ACC112 (cell line): ENCODE results near the gene TNFRSF14.

Source experiments
- H2AFZ ChIP-seq: fragments of 200-600 bp; sonication (generic); one replicate; pipeline ENCODE4 v1.6.0; 2017; ENCODE audit warnings: antibody characterized with exemption, low read length; ENCODE audit not compliant: unreplicated experiment
- H3K27ac ChIP-seq: fragments of 200-600 bp; sonication (generic); 2 replicates; pipeline ENCODE4 v1.5.1; 2014; ENCODE audit warnings: low read depth, mild to moderate bottlenecking, antibody characterized with exemption, low read length, moderate library complexity
- H3K27me3 ChIP-seq: fragments of 200-600 bp; sonication (generic); 2 replicates; pipeline ENCODE4 v1.6.1; 2014; ENCODE audit warnings: mild to moderate bottlenecking, antibody characterized with exemption, low read length, moderate library complexity, mixed read lengths; ENCODE audit not compliant: insufficient read depth
- H3K36me3 ChIP-seq: fragments of 200-600 bp; sonication (generic); 2 replicates; pipeline ENCODE4 v1.6.1; 2016; ENCODE audit warnings: mild to moderate bottlenecking, antibody characterized with exemption, low read length, moderate library complexity, mixed read lengths; ENCODE audit not compliant: insufficient read depth
- H3K4me1 ChIP-seq: fragments of 200-600 bp; sonication (generic); one replicate; pipeline ENCODE4 v1.6.1; 2016; ENCODE audit warnings: low read length, mixed read lengths; ENCODE audit not compliant: insufficient read depth, unreplicated experiment, control insufficient read depth
- H3K4me3 ChIP-seq: fragments of 200-600 bp; sonication (generic); 2 replicates; pipeline ENCODE4 v1.5.1; 2014; ENCODE audit warnings: mild to moderate bottlenecking, low read depth, low read length
- H3K79me2 ChIP-seq: fragments of 200-600 bp; sonication (generic); one replicate; pipeline ENCODE4 v1.6.0; 2016; ENCODE audit warnings: low read length; ENCODE audit not compliant: control insufficient read depth, unreplicated experiment, insufficient read depth

TNFRSF14 gene

DNA sequence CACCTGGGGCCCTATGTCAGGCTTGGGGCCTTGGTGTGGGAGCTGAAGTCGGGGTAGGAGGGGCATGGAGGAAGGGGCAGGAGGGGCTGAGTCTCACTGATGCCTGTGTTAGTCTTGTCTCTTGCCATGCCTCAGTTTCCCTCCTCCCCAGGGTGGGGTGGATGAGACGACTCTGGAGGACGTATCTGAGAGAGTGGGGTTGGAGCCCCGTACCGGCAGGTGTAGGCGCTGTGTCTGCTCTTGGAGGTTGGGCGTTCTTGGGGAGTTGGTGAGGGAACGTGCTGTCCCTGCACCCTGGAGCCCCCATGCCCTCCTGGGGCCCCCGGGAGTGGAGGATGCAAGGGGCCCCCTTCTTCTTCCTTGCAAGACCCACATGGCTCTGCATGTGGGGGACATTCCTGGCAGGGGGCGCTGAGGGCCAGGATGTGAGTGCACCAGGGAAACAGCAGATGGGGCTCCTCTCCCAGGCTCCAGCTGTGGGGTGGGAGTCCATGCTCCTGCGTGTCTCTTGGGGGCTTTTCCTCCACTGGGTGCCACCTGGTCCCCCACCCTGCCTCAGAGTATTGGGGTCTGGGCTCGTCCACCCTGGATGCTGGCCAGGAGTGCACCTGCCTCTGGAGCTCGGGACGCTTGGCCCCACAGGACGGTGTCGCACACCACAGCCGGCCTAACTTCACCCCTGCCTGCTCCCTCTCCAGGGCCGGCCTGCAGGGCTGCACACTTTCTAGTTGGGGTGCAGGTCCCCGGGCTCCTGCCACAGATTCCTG is 1.4 kb upstream of the TNFRSF14 start:
- Histone ChIP-seq H3K36me3 (no peaks in the 10 kb centered on the region), H2AFZ (no peak overlapping the region), H3K27ac (no peak overlapping the region), H3K4me3 (no peak overlapping the region), H3K79me2 (no peaks in the 10 kb centered on the region), H3K4me1 (peaks cover 9% of the 10 kb centered on the region), H3K27me3 (no peaks in the 10 kb centered on the region)

DNA sequence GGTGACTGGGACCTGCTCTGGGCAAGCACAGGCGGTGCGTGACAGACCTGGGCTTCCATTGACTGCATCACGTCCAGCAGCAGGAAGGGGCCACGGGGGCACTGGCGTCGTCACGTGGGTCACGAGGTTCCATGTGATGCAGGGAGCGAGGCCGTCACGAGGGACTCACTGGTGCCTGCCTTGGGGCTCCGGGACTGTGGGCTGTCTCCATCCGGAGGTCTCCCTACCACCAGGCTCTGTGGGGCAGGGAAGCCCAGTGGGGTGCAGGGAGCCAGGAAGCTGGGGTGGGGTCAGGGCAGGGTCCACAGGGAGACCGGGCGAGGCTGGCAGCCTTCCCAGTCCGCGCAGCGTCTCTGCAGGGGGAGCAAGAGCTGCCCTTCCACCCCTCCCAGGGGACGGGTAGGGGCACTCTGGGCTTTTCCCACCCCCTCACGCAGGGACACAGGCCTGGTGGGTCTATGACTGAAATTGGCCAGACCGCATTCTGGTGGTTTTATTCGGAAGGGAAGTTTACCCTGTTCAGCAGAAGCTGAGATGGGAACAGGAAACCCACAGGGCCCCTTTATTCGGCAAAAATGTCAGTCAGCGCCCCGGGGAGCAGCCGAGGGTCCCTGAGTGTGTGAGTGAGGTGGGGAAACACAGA is 416 bp upstream of the TNFRSF14 start:
- H3K4me3 ChIP-seq = peak overlapping the region; percentile 82
- peak overlapping the region; percentile 54; the same call in 1 of the 2 replicates for H3K27ac ChIP-seq
- no peaks in the 10 kb centered on the region for H3K36me3 ChIP-seq
- peak overlapping the region; percentile 84 for H2AFZ ChIP-seq
- no peaks in the 10 kb centered on the region for H3K79me2 ChIP-seq
- no peaks in the 10 kb centered on the region for H3K27me3 ChIP-seq
- H3K4me1 ChIP-seq = peaks cover 9% of the 10 kb centered on the region

DNA sequence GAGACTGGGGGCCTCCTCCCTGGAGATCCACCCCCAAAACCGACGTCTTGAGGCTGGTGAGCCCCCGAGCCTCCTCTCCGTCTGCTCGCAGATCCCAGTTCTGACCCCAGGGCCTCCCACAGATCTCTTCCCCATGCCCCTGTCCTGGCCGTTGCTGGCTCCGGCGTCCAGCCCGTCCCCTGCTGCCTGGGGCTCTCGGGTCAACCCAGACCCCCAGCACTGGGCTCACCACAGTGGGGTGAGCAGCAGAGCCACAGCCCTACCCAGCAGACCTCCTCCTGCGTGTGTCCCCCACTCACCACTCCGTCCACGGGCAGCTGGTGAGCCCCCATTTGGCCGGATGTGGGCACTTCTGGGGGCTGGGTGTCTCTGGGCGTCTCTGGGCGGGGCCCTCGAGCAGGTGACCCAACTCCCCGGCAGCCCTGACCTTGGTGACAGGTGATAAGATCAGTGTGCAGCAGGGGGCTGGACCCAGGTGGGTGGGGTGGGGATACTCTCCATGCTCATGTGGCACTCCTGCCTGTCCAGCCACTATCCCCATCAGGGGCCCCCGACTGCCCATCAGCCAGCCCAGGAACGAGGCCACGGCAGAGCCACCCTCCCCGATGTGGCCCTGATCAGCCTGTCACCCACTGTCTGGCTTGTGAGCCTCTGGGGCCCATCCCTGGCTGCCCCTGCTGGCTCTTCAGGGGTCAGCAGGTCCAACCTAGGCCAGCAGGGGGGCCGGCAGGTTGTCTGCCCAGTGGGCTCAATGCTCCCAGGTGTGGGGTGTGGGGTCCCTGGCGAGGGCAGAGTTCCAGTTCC is 709 bp downstream of the TNFRSF14 start:
- Histone ChIP-seq H3K4me3 (peak overlapping the region; percentile 82), H3K27ac (peak overlapping the region; percentile 54; the same call in 1 of the 2 replicates), H3K36me3 (no peaks in the 10 kb centered on the region), H2AFZ (peak overlapping the region; percentile 84), H3K27me3 (no peaks in the 10 kb centered on the region), H3K79me2 (no peaks in the 10 kb centered on the region), H3K4me1 (peaks cover 9% of the 10 kb centered on the region)

DNA sequence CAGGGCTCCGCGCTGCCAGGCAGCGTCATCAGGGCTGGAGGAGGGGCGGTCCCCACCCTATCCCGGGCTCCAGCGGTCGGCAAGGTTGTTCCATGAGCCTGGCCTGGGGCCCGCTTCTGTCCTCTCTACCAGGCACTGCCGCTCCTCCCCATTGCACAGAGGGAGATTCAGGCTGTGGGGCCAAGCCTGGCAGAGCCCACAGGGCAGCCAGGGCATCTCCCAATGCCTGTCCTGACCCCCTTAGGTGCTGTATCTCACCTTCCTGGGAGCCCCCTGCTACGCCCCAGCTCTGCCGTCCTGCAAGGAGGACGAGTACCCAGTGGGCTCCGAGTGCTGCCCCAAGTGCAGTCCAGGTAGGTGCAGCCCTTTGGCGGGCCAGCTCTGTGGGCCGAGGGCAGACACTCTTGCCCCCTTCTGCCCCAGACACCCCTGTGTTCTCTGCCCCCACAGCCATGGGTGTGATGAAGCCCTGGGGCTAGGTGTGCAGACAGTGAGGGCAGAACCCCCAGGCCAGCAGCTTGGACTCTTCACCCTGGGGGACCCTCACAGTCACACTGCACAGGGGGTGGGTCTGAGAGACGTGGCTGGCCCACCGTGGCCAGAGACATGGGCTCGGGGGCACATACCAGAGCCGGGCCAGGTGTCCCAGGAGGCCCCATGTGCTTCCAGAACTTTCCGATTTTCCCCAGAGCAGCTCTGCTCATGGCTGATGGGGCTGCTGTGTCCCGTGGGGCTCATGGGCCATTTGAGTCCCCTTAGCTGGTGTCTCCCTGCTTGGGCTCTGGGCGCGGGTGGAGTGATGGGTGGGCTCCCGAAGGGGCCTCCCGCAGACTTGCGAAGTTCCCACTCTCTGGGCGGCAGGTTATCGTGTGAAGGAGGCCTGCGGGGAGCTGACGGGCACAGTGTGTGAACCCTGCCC is 1.6 kb downstream of the TNFRSF14 start:
- no peaks in the 10 kb centered on the region for H3K79me2 ChIP-seq
- H2AFZ ChIP-seq = no peak overlapping the region
- H3K27me3 ChIP-seq = no peaks in the 10 kb centered on the region
- peaks cover 9% of the 10 kb centered on the region for H3K4me1 ChIP-seq
- H3K27ac ChIP-seq = no peak overlapping the region
- H3K4me3 ChIP-seq = peak overlapping the region; percentile 82; the same call in 1 of the 2 replicates
- H3K36me3 ChIP-seq = no peaks in the 10 kb centered on the region

DNA sequence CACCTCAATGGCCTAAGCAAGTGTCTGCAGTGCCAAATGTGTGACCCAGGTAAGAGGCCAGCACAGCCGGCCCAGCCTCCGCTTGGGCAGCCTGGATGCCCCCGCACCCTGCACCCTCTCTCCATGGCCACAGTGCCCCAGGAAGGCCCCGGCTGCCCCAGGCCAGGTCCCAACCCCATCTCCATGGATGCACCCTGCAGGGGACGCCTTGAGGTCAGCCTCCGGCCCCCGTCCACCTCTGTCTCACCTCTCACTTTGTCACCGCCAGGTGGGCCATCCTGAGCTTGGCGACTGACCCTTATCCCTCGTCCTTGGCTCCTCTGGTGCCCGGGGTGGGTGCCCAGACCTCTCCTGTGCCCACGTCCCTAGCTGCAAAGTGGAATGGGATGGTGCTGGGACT is 2.2 kb downstream of the TNFRSF14 start:
- no peak overlapping the region for H3K4me3 ChIP-seq
- H2AFZ ChIP-seq = no peak overlapping the region
- no peaks in the 10 kb centered on the region for H3K27me3 ChIP-seq
- H3K79me2 ChIP-seq = no peaks in the 10 kb centered on the region
- peaks cover 9% of the 10 kb centered on the region for H3K4me1 ChIP-seq
- no peak overlapping the region for H3K27ac ChIP-seq
- H3K36me3 ChIP-seq = no peaks in the 10 kb centered on the region

DNA sequence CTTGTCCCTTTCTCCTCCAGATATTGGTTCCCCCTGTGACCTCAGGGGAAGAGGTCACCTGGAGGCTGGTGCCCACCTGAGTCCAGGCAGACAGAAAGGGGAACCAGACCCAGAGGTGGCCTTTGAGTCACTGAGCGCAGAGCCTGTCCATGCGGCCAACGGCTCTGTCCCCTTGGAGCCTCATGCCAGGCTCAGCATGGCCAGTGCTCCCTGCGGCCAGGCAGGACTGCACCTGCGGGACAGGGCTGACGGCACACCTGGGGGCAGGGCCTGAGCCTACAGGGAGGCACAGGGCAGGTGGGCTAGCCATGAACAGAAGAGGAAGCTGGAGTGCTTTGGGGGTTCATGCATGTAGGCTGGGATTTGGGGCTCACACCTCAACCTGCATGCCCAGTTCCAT is 2.7 kb downstream of the TNFRSF14 start:
- peaks cover 9% of the 10 kb centered on the region for H3K4me1 ChIP-seq
- H3K27ac ChIP-seq = no peak overlapping the region
- H3K27me3 ChIP-seq = no peaks in the 10 kb centered on the region
- no peaks in the 10 kb centered on the region for H3K36me3 ChIP-seq
- no peaks in the 10 kb centered on the region for H3K79me2 ChIP-seq
- H3K4me3 ChIP-seq = no peak overlapping the region
- no peak overlapping the region for H2AFZ ChIP-seq

DNA sequence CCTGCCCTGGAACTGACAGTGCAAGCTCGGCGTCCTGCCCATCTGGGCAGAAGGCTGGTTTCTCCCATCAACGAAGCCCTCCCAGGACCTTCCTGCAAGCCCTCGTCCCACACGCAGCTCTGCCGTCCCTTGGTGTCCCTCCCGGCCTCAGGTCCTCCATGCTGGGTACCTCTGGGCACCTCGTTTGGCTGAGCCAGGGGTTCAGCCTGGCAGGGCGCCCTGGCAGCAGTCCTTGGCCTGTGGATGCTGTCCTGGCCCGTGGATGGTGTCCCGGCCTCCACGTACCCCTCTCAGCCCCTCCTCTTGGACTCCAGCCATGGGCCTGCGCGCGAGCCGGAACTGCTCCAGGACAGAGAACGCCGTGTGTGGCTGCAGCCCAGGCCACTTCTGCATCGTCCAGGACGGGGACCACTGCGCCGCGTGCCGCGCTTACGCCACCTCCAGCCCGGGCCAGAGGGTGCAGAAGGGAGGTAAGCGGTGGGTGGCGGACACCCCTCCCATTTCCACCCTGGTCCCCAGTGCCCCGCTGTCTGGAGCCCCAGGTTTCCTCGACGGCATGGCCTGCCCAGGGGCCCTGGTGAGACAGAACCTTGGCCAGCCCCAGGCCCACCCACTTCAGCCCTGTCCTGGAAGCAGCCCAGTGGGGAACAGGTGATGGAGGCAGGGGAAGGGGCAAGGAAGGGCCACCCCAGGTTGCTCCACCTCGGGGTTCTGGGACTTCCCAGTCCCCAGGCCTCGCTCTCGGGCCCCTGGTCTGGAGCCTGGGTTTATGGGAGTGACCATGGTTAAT is 3.5 kb downstream of the TNFRSF14 start:
- Histone ChIP-seq H3K79me2 (no peaks in the 10 kb centered on the region), H3K4me1 (peaks cover 9% of the 10 kb centered on the region), H2AFZ (no peak overlapping the region), H3K27me3 (no peaks in the 10 kb centered on the region), H3K36me3 (no peaks in the 10 kb centered on the region), H3K27ac (no peak overlapping the region), H3K4me3 (no peak overlapping the region)

DNA sequence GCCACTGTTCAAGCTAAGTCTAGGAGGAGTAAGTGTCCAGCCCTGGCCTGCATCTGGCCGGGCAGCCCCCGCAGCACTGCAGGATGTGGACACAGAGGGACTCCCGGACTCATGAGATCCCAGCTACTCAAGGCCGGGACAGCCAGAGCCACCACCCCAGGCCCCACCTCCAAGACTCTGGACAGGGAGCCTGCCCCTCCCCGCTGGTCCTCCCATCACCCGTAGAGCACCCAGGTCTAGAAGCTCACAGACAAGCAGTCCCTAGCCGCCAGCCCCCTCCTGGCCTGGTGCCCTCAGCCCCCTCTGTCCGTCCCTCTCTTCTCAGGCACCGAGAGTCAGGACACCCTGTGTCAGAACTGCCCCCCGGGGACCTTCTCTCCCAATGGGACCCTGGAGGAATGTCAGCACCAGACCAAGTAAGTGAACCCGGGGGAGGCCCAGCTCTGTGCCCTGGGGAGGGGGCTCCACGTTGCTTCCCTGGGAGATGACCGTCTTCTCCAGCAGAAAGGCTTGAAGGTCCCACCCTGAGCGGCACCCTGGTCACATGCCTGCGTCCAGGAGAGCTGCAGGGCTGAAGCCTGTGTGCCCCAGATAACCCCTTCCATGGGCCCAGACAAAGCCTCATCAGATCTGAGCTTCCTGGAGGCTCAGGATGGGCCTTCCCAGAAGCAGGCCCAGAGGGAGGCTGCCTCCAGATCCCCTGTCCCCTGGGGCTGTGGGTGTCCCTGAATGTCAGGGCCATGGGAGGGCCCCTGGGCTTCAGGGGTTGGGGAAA is 4.3 kb downstream of the TNFRSF14 start:
- H2AFZ ChIP-seq = no peak overlapping the region
- H3K27me3 ChIP-seq = no peaks in the 10 kb centered on the region
- H3K4me3 ChIP-seq = no peak overlapping the region
- H3K79me2 ChIP-seq = no peaks in the 10 kb centered on the region
- H3K4me1 ChIP-seq = peaks cover 9% of the 10 kb centered on the region
- H3K27ac ChIP-seq = no peak overlapping the region
- H3K36me3 ChIP-seq = no peaks in the 10 kb centered on the region

DNA sequence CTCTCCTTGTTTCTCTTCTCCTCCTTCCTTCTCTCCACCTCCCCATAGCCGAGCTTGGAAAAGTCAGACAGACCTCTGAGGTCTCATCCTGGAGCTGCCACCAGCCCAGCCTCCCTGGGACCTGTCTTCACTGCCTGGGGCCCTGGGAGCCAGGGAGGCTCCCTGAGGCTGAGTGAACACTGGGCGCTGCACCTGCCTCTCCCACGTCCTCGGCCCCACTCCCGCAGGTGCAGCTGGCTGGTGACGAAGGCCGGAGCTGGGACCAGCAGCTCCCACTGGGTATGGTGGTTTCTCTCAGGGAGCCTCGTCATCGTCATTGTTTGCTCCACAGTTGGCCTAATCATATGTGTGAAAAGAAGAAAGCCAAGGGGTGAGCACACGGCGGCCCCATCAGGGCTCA is 5.3 kb downstream of the TNFRSF14 start:
- H3K4me1 ChIP-seq = peaks cover 6% of the 10 kb centered on the region
- no peak overlapping the region for H2AFZ ChIP-seq
- H3K36me3 ChIP-seq = no peaks in the 10 kb centered on the region
- H3K27ac ChIP-seq = no peak overlapping the region
- no peaks in the 10 kb centered on the region for H3K27me3 ChIP-seq
- no peak overlapping the region for H3K4me3 ChIP-seq
- no peaks in the 10 kb centered on the region for H3K79me2 ChIP-seq
